SK-N-SH (cell line): ENCODE measurements around the gene SELENOM. TPM values are rescaled to one million over a fixed set of nuclear protein-coding genes. Genes with fewer than 3 reads are reported as not detected.

Experiments used
- CTCF ChIA-PET: fragments of 300-600, 350-600 bp; formaldehyde crosslinking; extraction: SDS; loops from one replicate; lab custom pipeline; 2021; lab: Yijun Ruan, JAX
- POLR2A ChIA-PET: fragments of 350-600 bp; sonication (Branson Sonifier 250); formaldehyde crosslinking; extraction: SDS; loops from one replicate; lab custom pipeline; 2020; ENCODE audit warnings: antibody characterized with exemption, inconsistent platforms; lab: Yijun Ruan, JAX
- DNase-seq: peaks from one replicate; pipeline ENCODE4 v3.0.0; 2012
- H2AFZ ChIP-seq: fragments of 200-600 bp; sonication (generic); 2 replicates; pipeline ENCODE4 v1.8.1; 2016; ENCODE audit warnings: antibody characterized with exemption, mild to moderate bottlenecking, low read depth
- H3F3A ChIP-seq: fragments of 200-600 bp; sonication (generic); replicated peaks from 2 replicates; pipeline ENCODE3; 2016; ENCODE audit warnings: antibody characterized with exemption, mild to moderate bottlenecking; ENCODE audit not compliant: insufficient read depth
- H3K27ac ChIP-seq, 2 experiments: fragments of 200-500 bp in 1 of 2; fragments of 200-600 bp in 1 of 2; sonication (Bioruptor generic) in 1 of 2; sonication (generic), shearing (Covaris generic) in 1 of 2; 2 replicates each; pipeline versions ENCODE4 v1.5.1 to v1.6.1; 2014 to 2016; ENCODE audit warnings: low read depth in 2 of 2, inconsistent platforms in 1 of 2, low read length in 1 of 2, mild to moderate bottlenecking in 1 of 2, mixed read lengths in 1 of 2
- H3K27me3 ChIP-seq: fragments of 200-600 bp; sonication (generic), shearing (Covaris generic); 2 replicates; pipeline ENCODE4 v1.6.1; 2016; ENCODE audit warnings: mixed run types; ENCODE audit not compliant: insufficient read depth
- H3K36me3 ChIP-seq, 2 experiments: fragments of 200-500 bp in 1 of 2; fragments of 200-600 bp in 1 of 2; sonication (Bioruptor generic) in 1 of 2; sonication (generic) in 1 of 2; replicated peaks in 1 of 2; 2 replicates each; pipeline versions ENCODE3 to v1.5.1; 2014 to 2016; ENCODE audit warnings: low read length in 1 of 2, mild to moderate bottlenecking in 1 of 2; ENCODE audit not compliant: insufficient read depth in 2 of 2, control insufficient read depth in 1 of 2
- H3K4me1 ChIP-seq, 2 experiments: fragments of 200-500 bp in 1 of 2; fragments of 200-600 bp in 1 of 2; sonication (Bioruptor generic) in 1 of 2; sonication (generic), shearing (Covaris generic) in 1 of 2; 2 replicates each; pipeline versions ENCODE4 v1.5.1 to v1.6.1; 2014 to 2016; ENCODE audit warnings: low read depth in 1 of 2, low read length in 1 of 2, mixed run types in 1 of 2; ENCODE audit not compliant: insufficient read depth in 2 of 2, control insufficient read depth in 1 of 2
- H3K4me2 ChIP-seq: fragments of 200-600 bp; sonication (generic), shearing (Covaris generic); 2 replicates; pipeline ENCODE4 v1.6.1; 2017; ENCODE audit warnings: mixed run types
- H3K4me3 ChIP-seq, 2 experiments: fragments of 200-500 bp in 1 of 2; fragments of 200-600 bp in 1 of 2; sonication (Bioruptor generic) in 1 of 2; sonication (generic), shearing (Covaris generic) in 1 of 2; 2 replicates each; pipeline versions ENCODE4 v1.5.1 to v1.8.1; 2014 to 2016; ENCODE audit warnings: low read depth in 2 of 2, inconsistent platforms in 1 of 2, low read length in 1 of 2, mild to moderate bottlenecking in 1 of 2, mixed read lengths in 1 of 2, moderate library complexity in 1 of 2
- H3K79me2 ChIP-seq: fragments of 200-600 bp; sonication (generic); 2 replicates; pipeline ENCODE4 v1.8.1; 2017; ENCODE audit warnings: mild to moderate bottlenecking; ENCODE audit not compliant: insufficient read depth
- H3K9ac ChIP-seq: fragments of 200-600 bp; sonication (generic); 2 replicates; pipeline ENCODE4 v1.6.1; 2017; ENCODE audit warnings: mixed run types
- H3K9me2 ChIP-seq: fragments of 200-600 bp; sonication (generic); 2 replicates; pipeline ENCODE4 v1.6.1; 2017; ENCODE audit warnings: mixed run types
- H3K9me3 ChIP-seq: fragments of 200-600 bp; sonication (generic); 2 replicates; pipeline ENCODE4 v1.6.1; 2017; ENCODE audit warnings: mixed run types, mild to moderate bottlenecking, moderate library complexity
- H4K20me1 ChIP-seq: fragments of 200-600 bp; sonication (generic); 2 replicates; pipeline ENCODE4 v1.6.1; 2017; ENCODE audit warnings: mild to moderate bottlenecking, mixed run types; ENCODE audit not compliant: insufficient read depth
- CTCF ChIP-seq: fragments of 200-600 bp; sonication (generic); IDR thresholded peaks from 2 replicates; pipeline ENCODE4 v1.6.1; 2017; ENCODE audit warnings: antibody characterized with exemption, mild to moderate bottlenecking, moderate library complexity
- EZH2phosphoT487 ChIP-seq: fragments of 200-600 bp; sonication (generic); IDR thresholded peaks from 2 replicates; pipeline ENCODE4 v1.6.1; 2017; ENCODE audit warnings: low read depth, mixed run types, mild to moderate bottlenecking, antibody characterized with exemption, moderate library complexity, borderline replicate concordance
- FOSL2 ChIP-seq: IDR thresholded peaks from 2 replicates; pipeline ENCODE4 v1.4.0; 2012; ENCODE audit warnings: low read depth, mild to moderate bottlenecking, moderate library complexity, borderline replicate concordance
- POLR2AphosphoS5 ChIP-seq: IDR thresholded peaks from 2 replicates; pipeline ENCODE4 v1.6.1; 2012; ENCODE audit warnings: low read depth, low read length
- RAD21 ChIP-seq: IDR thresholded peaks from 2 replicates; pipeline ENCODE4 v1.6.1; 2012; ENCODE audit warnings: mild to moderate bottlenecking, low read length
- RCOR1 ChIP-seq: fragments of 150-350 bp; IDR thresholded peaks from 2 replicates; pipeline ENCODE4 v1.6.1; 2017; ENCODE audit warnings: antibody characterized with exemption, low read length
- REST ChIP-seq: IDR thresholded peaks from 2 replicates; pipeline ENCODE4 v1.6.1; 2012; ENCODE audit warnings: mild to moderate bottlenecking, low read depth, low read length, moderate library complexity
- RFX5 ChIP-seq: IDR thresholded peaks from 2 replicates; pipeline ENCODE4 v1.6.1; 2012; ENCODE audit warnings: mild to moderate bottlenecking, improper control_type of control experiment, low read length
- TEAD4 ChIP-seq: IDR thresholded peaks from 2 replicates; pipeline ENCODE4 v1.4.0; 2012; ENCODE audit warnings: mild to moderate bottlenecking, borderline replicate concordance; ENCODE audit not compliant: insufficient read depth
- WGBS: methylation state at CpG from one replicate; pipeline ENCODE4 v1.1.6; 2017; ENCODE audit warnings: low lambda C conversion rate; 5-methylcytosine and 5-hydroxymethylcytosine counted together
- polyA plus RNA-seq, 3 experiments: library from polyadenylated mRNA; depleted of rRNA; stranded (reverse); fragments of >200 nt; gene quantifications; 2 replicates each; pipeline ENCODE4 v1.2.3, GENCODE V29; 2012

The SELENOM gene
- polyA plus RNA-seq, 1 of the 3 experiments (the other 2 are of a cell fraction), result 117 TPM

- Histone ChIP-seq H3K27me3 (no peaks in the 10 kb centered on the region), H3K9me3 (no peaks in the 10 kb centered on the region), H2AFZ (no peak overlapping the region), H3K4me3 (no peak overlapping the region), H3K27ac (no peak overlapping the region), H3K36me3 (no peaks in the 10 kb centered on the region), H3K9me2 (no peaks in the 10 kb centered on the region), H3K9ac (no peak overlapping the region), H4K20me1 (no peaks in the 10 kb centered on the region), H3F3A (no peaks in the 10 kb centered on the region)
- DNase-seq, result no peak
- ChIA-PET CTCF (interaction anchor here (1.6 to 8.2 kb wide), 2 partner anchors 12 to 36 kb away, joined by 7 to 52 read pairs; partner anchors contain the start of gene SELENOM), POLR2A (no interaction called here)
- TF ChIP-seq REST, result no peak
- TF ChIP-seq, all 33 proteins: peak for 0
- peaks cover 0 to 45% of the 10 kb centered on the region in 2 experiments; a peak in 1 of 4 replicates for H3K4me1 ChIP-seq
- H3K4me2 ChIP-seq, result no peak overlapping the region
- no peaks in the 10 kb centered on the region for H3K79me2 ChIP-seq
- WGBS, result 95% methylated on average over 4 of the region's 4 CpGs
Measured at GRCh38 chr22:31121403-31121802, 14.0 kb upstream of the SELENOM start.

- H3K27me3 ChIP-seq, result no peaks in the 10 kb centered on the region
- H3K4me1 ChIP-seq, result peaks cover 0 to 38% of the 10 kb centered on the region in 2 experiments; a peak in 1 of 4 replicates
- ChIA-PET CTCF (interaction anchor here (1.0 to 8.2 kb wide), 3 partner anchors 12 to 36 kb away, joined by 3 to 52 read pairs (median 7); partner anchors contain the start of gene SELENOM), POLR2A (no interaction called here)
- no peak overlapping the region for H3K9ac ChIP-seq
- H2AFZ ChIP-seq, result no peak overlapping the region
- TF ChIP-seq RCOR1 (no peak), FOSL2 (no peak), EZH2phosphoT487 (no peak), RAD21 (no peak), CTCF (no peak), RFX5 (no peak), POLR2AphosphoS5 (no peak), TEAD4 (no peak)
- no peaks in the 10 kb centered on the region for H3K36me3 ChIP-seq
- H4K20me1 ChIP-seq, result no peaks in the 10 kb centered on the region
- H3F3A ChIP-seq, result no peaks in the 10 kb centered on the region
- WGBS, result 100% methylated on average over 1 of the region's 1 CpG
- no peaks in the 10 kb centered on the region for H3K9me2 ChIP-seq
- no peaks in the 10 kb centered on the region for H3K9me3 ChIP-seq
- no peak overlapping the region for H3K27ac ChIP-seq
- no peaks in the 10 kb centered on the region for H3K79me2 ChIP-seq
- no peak for DNase-seq
- no peak overlapping the region for H3K4me2 ChIP-seq
- no peak overlapping the region for H3K4me3 ChIP-seq
Measured at GRCh38 chr22:31120642-31121041, 13.3 kb upstream of the SELENOM start.
